Putamen (tissue), 1 donor: ENCODE data around the gene PAGE2B.
"Not testable (repeated sequence)": the region's sequence is repeated elsewhere in the genome, so short reads cannot be mapped to it uniquely, and the experiment has no call there.

Experiments used
- DNase-seq: peaks from one replicate; pipeline ENCODE4 v3.0.0-alpha.2; 2016; ENCODE audit warnings: low spot score

The PAGE2B gene

GRCh38 chrX:55109306-55109705 lies 34.5 kb downstream of the PAGE2B start:
- no peak for DNase-seq

- no peak for DNase-seq
These were observed 36.9 kb downstream of the PAGE2B start for GRCh38 chrX:55111578-55112254.

GRCh38 chrX:55116589-55116988 lies 41.8 kb downstream of the PAGE2B start:
- not testable (repeated sequence) for DNase-seq

GRCh38 chrX:55118574-55118973 lies 43.7 kb downstream of the PAGE2B start:
- DNase-seq = no peak

- DNase-seq = no peak
These were observed 44.4 kb downstream of the PAGE2B start for GRCh38 chrX:55119271-55119670.

GRCh38 chrX:55119712-55120111 lies 44.9 kb downstream of the PAGE2B start:
- no peak for DNase-seq

- DNase-seq = no peak
These were observed 46.0 kb downstream of the PAGE2B start for GRCh38 chrX:55120761-55121358.

GRCh38 chrX:55123900-55124299 lies 49.1 kb downstream of the PAGE2B start:
- DNase-seq = no peak

- DNase-seq = no peak
These were observed 52.9 kb downstream of the PAGE2B start for GRCh38 chrX:55127692-55128091.
